Stimulated activated CD4-positive, alpha-beta T cell treated with anti-CD3 and anti-CD28 coated beads, Interleukin-15, amount 100 ng/mL, for 48 hours (primary cell): Measurements from ENCODE around the gene ZNF830.
A peak's percentile ranks its signal among the peaks of the same experiment; 100 is the strongest.
"Not testable (repeated sequence)": the region's sequence is repeated elsewhere in the genome, so short reads cannot be mapped to it uniquely, and the experiment has no call there.

Experiments used
- DNase-seq, 2 donors: peaks; one replicate each; pipeline ENCODE4 v3.0.0-alpha.2; 2020; ENCODE audit warnings: low read depth in 2 of 2

Gene ZNF830, protein sequence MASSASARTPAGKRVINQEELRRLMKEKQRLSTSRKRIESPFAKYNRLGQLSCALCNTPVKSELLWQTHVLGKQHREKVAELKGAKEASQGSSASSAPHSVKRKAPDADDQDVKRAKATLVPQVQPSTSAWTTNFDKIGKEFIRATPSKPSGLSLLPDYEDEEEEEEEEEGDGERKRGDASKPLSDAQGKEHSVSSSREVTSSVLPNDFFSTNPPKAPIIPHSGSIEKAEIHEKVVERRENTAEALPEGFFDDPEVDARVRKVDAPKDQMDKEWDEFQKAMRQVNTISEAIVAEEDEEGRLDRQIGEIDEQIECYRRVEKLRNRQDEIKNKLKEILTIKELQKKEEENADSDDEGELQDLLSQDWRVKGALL

DNA sequence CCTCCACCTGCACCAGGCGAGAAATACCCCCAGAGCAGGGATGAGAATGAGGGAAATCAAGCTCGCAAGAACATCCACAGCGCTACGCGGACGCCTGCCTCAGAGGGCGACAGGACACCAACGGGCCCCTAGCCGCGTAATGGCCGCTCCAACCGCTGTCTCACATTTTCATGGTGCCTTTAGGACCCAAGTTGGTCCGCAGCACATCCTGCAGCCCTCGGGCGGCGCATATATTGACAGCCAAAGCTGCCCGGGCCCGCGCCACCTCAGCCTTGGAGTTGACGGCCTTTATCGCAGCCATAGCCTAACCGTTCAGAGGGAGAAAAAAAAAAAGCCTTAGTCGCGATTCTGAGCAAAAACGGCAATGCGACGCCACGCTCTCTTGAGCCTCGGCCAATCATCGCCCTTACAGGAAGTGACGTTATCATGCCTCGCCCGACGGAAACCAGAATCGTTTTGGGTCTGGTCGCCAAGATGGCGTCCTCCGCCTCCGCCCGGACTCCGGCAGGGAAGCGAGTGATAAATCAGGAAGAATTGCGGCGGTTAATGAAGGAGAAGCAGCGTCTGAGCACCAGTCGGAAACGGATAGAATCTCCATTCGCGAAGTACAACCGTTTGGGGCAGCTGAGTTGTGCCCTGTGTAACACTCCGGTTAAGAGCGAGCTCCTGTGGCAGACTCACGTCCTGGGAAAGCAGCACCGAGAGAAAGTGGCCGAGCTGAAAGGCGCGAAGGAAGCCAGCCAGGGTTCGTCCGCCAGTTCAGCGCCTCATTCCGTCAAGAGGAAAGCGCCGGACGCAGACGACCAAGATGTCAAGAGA, at the start of gene ZNF830, which contains the start of gene CCT6B:
TSS of gene ZNF830 (plus strand) at position 448 of the 819 bp plus-strand sequence. CDS start at position 475, 27 bp downstream.
TSS of gene CCT6B (minus strand) at position 368 of the 819 bp plus-strand sequence. CDS start at position 301, 67 bp downstream.
- DNase-seq = peak; percentile 85 to 86

DNA sequence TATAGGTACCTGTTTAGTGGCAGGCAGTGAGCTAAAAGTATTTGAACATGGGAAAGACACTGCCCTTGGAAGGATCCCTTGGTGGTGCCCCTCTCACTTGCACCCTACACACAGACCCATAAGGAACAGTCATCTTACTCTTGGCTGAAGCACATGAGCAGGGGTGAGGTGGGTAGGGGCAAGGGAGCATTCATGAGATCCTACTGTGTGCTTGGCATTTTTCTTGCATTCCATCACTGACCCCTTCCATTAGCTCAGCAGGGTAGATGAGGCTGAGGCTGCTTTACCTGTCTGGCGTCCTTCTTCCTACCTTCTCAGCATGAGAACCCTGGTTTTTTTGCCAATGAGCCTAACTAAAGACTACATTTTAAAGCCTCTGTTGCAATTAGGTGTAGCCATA, 48.3 kb upstream of the ZNF830 start:
- no peak for DNase-seq

DNA sequence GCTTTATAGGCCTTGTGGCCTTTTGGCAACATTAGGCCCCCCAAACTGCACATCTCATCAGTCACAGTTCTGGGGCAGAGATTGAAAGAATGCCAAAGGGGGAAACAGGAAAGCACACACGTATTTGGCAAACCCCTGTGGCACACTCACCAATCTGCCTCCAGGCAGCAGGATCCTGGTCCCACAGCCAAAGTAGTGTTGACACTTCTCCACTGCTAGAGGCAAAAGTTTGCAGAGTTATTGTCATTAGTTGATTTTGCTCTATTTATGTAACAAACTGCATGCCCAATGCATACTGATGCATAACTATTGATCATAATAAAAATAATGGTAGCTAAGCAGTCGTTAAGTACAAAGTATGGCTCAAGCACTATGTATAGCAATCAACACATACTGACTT, 45.2 kb upstream of the ZNF830 start:
- DNase-seq = no peak

DNA sequence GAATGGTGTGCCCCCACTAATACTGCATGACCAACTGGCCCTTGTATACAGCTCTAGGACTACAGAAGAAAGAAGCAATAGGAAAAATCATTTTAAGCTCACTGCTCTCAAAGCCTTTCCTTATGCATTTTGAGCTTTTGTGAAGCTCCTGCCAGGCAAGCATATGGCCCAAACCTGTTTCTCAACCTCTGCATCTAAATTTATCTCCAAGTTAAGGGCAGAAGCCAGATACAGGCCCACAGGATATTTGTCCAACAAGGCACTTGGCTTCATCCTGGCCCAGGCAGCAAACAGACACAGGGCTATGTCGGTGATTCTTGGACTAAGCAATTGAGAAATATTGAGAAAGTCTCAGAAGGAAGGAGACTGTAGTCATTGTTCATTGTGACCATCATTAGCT, 44.0 kb upstream of the ZNF830 start:
- no peak for DNase-seq

DNA sequence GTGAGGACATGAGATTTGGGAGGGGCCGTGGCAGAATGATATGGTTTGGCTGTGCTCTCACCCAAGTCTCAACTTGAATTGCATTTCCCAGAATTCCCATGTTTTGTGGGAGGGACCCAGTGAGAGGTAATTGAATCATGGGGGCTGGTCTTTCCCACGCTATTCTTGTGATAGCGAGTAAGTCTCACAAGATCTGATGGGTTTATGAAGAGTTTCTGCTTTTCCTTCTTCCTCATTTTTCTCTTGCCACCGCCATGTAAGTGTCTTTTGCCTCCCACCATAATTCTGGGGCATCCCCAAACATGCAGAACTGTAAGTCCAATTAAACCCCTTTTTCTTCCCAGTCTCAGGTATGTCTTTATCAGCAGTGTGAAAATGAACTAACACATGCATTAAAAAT, 40.7 kb upstream of the ZNF830 start:
- no peak for DNase-seq

DNA sequence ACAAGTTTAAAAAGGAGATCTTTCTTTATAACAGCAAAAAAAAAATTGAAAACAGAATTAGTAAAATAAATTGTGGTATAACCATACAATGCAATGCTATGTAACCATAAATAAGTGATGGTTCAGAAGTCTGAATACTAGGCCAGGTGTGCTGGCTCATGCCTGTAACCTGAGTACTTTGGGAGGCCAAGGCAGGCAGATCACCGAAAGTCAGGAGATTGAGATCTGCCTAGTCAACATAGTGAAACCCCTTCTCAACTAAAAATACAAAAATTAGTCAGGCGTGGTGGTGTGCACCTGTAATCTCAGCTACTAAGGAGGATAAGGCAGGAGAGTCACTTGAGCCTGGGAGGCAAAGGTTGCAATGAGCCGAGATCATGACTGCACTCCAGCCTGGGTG, 34.7 kb upstream of the ZNF830 start:
- DNase-seq = no peak

DNA sequence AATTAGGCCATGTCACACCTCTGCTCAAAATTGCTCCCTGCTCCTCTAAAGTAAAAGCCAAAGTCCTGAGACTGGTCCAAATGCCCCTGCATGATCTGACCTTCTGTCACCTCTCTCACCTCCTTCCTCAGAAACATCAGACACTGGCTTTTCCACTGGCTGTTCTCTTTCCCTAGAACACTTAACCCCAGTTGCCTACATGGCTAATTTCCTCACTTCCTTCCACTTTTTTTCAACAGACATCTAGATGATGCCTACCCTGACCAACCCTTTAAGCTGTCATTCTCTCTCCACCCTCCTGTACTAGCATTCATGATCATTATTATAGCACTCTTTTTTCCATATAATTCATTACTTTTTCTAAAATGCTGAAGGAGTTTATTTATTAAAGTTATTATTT, 31.1 kb upstream of the ZNF830 start:
- DNase-seq = no peak

DNA sequence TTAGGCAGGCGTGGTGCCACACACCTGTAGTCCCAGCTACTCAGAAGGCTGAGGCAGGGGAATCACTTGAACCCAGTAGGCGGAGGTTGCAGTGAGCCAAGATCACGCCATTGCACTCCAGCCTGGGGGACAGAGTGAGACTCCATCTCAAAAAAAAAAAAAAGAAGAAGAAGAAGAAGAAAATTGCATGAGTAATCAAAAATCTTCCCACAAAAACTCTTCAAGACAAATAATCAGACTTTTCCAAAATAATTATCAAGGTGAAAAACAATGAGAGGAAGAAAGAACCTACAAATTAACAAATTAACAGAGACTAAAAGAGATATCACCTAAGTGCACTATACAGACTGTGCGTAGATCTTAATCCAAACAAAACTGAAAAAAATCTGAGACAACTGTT, 10.6 kb upstream of the ZNF830 start:
- not testable (repeated sequence) for DNase-seq

DNA sequence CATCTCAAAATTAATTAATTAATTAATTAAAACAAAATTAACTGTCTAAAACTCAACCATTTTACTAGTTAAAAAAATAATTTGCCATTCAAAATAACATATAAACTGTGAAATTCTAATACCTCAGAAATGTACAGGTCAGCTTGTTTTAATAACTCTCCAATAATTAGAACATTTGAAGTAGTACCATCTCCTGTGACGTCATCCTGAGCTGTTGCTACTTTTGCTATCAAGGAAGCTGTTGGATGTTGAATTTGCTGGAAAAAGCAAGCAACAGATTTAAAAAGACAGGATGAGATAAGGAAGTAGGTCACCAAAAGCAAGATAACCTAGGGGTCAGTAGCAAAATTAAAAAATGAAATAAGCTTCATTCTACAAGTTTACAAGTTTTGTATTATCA, 2.9 kb upstream of the ZNF830 start:
- no peak for DNase-seq

DNA sequence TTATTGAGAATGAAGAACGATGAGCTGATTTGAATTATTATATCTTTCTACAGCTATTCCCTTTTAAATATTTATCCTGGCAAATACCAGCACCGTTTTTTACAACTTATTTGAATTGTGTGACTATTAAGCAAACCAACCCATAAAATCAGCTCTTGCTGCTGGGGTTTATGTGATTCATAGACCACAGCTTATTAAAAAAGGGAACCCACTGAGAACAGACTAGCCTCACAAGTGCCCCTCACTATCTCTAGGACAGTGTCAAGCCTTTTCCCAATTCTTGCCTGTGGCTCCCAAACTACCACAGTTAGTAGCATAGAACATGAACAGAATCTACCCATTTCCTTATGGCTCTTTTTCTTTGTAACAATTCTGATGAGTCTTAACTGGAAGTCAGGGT, 12.8 kb downstream of the ZNF830 start:
- DNase-seq = no peak

DNA sequence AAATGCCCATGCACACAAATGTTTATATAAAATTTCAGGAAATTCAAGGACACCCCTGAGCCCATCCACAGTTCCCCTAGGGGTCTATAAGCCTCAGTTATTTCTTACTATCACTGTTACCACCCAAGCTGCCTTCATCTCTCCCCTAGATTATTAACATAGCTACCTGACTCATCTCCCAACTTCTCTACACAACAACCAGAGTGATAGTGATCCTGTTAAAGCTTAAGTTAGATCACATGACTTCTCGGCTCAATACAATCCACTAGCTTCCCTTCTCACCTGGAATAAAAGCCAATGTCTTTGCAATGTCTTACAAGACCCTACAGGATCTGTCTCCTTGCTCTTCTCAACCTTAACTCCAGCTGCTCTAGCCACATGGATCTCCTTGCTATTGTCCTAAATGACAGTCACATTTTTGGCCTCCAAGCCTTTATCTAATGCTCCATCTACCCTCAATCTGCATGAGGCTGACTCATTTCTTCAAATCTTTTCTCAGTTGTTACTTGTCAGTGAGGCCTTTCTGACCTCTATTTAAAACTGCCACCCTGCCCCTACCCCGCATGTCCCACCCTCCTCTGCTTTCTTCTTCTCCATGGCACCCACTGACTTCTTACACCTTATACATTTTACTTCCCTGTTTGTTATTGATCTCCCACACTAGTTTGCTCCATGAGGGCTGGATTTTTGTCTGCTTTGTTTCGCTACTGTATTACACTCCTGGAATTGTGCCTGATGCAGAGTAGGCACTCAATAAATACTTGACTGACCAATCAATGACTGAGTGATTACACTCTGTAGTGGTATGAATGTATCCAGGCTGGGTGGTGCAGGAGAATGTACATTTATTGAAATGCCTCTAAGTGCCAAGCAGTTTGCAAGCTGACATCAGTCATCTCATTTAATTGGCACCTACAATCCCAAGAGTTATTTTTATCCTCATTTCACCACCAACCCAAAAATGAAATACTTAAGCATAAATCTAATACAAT, 13.8 kb downstream of the ZNF830 start:
- DNase-seq = no peak

DNA sequence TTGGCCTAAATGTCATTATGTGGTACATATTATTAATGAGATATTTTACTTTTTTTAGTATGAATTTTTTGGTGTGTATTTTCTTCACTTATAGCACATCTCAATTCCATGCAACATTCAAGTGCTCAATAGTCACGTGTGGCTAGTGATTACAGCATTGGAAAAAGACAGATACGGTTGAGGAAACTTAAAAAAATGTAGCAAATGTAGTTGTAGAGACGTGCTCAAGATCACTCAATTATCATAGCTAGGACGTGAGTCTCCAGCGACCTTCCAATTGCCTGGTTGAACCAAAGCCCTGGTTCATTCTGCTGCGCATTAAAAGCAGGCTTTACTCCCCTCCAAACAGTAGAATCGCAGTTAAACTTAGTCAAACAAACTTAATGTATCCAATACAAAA, 17.8 kb downstream of the ZNF830 start:
- no peak for DNase-seq

DNA sequence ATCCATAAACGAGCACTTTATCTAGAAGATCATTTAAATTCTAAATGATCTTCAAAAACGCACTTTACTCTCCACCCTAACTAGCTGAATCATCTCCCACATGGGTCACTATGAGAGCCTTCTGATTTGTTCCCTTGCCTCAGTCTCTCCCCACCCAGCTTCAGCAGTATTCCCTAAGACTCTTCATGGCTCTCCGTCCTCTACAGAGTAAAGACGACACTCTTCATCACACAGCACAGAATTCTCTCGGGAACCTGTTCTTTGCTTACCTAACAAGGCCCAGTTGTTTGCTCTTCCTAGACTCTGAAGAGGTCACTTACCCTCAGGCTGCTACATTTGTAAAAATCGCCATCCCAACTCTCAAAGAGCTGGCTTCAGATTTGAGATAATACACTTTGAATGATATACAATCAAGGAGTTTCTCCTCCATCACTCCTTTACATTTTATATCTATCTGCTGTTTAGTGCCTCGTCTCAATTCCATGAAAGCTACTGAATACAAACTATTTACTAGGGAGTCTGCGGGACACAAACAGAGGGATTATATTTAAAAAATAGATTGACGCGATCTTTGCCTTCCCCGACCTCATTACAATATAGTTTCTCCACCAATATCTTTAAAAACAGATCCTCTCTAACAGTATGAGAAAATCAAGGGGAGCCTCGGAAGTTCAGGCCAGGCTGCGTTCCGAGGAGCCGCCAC, 18.5 kb downstream of the ZNF830 start:
- no peak for DNase-seq

DNA sequence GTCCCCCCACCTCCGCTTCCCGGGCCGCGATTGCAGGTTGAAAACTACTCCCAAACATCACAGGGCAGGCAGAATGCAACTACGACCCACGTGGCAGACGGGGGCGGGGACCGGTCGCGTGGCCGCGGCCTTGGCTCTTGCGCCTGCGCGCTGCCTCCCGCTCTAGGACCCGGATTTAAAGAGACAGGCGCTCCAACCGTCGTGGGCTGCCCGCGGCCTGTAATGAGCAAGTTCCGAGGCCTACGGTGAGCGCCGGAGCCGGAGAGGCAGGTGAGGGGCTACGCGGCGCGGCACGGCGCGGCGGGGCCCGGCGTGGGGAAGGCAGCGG, 19.0 kb downstream of the ZNF830 start, which contains the start of gene LIG3:
TSS of gene LIG3 (plus strand) at position 160 of the 328 bp plus-strand sequence. CDS start 2,494 bp downstream, outside the sequence.
- DNase-seq = peak; percentile 88 to 93

DNA sequence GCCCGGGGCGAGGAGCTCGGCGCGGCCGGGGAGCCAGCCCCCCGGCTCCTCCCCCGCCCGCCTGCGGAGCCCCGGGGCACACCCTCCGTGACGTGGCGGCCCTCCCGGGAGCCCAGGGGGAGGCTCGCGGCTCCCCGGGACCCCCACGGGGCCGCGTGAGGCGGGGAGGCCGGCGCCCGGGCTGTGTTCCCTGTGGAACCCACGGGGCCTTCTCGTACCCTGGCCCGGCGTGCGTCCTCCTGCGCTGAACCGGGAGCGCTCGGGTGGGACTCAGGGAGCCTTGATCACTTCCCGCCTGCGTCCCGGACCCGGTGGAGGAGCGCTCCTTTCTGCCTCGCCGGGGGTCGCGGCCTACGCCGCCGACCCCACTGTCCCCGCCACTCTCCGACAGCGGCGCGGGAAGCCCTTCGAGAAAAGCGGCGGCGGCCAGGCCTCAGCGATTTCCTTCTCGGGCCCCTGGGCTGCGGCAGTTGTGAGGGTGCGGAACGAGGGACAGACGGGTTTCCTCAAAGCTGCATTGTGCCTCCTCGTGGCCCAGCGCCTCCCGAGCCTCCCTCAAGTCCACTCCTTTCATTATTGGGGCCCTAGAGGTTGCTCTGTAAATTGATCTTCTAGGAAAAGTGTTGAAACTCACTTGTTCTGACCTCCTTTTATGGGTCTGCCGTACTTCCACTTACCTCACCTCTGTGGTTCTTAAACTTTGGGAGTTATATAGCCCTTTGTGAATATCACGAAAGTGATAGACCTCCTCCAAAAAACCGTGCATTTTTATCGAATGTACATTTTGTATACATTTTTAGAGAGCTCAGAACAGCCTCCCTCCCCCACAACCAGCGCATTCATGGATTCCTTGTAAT, 19.6 kb downstream of the ZNF830 start:
- peak; percentile 39 to 57 for DNase-seq

DNA sequence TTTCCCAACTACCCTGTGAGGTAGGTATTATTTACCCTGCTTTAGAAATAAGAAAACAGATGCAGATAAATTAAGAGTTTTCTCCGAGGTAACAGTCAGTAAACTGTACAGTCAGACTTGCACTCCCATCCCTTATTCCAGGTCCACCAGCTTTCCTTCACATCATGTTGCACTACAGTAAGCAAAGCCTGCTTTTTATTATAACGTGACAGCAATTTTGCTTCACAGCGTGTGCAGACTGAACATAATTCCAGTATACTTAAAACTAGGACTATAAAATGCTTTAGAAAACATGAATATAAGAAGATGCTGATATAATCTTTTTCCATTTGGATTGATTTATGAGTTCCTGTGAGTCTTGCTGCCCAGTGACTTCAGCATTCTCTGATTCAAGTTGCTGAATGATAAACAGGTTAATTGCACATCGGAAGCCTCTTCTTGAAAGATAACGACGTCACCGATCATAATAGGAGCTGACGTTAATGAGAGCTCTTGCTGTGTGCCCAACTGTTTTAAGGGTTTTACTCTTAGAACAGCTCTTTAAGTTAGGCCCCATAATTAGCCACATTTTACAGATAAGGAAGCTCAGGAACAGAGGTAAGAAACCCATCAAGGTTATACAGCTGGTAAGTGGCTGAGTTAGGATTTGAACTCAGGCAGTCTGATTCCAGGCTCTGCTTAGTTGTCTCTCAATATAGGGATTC, 20.4 kb downstream of the ZNF830 start:
- DNase-seq = no peak

DNA sequence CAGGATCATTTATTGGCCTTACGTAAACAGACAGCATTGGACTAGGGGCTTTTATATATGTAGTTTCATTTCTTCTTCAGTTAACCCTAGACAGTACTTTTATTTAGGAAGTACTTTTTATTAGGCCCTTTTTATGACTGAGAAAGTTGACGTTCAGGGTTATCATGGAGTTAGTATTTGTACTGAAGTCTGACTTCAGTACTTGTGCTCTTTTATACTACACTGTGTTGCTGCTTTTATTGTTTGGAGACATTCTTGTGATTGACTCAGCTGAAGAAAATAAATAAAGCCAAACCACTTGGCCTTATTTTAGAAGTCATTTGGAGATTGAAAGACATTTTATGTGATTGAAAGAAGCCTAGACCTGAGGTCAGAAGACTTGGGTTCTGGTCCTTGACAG, 25.9 kb downstream of the ZNF830 start:
- DNase-seq = no peak

DNA sequence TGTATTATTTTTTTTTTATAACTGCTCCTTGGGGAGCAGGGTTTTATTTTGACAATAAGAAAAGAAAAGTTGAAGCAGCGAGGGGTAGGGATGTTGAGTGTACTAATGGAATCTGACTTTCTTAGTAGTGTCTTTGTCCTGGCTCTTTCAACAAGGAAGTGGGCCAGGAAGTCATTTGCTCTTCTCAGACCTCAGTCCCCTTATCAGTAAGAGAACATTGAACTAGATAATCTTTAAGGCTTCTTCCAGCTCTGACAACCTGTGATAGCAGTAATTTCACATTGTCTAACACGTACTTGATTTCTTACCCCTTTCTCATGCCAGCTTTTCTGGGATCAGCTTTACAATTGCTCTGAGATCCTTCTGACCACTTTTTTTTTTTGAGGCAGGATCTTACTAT, 27.3 kb downstream of the ZNF830 start:
- no peak for DNase-seq

DNA sequence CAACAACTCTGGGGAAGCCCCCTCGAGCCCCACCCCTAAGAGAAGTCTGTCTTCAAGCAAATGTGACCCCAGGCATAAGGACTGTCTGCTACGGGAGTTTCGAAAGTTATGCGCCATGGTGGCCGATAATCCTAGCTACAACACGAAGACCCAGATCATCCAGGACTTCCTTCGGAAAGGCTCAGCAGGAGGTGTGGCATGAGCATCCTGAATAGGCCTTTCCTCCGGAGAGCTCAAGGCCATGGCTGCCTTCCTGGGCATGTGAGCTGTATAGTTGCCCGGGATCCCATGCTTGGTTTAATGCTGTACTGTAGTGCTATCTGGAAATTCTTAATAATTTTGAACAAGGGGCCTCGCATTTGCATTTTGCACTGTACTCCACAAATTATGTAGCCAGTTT, 28.1 kb downstream of the ZNF830 start:
- no peak for DNase-seq
